ENCODE results near the gene BCDIN3D. TPM values are rescaled to one million over a fixed set of nuclear protein-coding genes. Genes with fewer than 3 reads are reported as not detected.
"Not testable (repeated sequence)": the region's sequence is repeated elsewhere in the genome, so short reads cannot be mapped to it uniquely, and the experiment has no call there.

The BCDIN3D gene
- total RNA-seq, 1 donor from 2014 or later, result 8.5 TPM

DNA sequence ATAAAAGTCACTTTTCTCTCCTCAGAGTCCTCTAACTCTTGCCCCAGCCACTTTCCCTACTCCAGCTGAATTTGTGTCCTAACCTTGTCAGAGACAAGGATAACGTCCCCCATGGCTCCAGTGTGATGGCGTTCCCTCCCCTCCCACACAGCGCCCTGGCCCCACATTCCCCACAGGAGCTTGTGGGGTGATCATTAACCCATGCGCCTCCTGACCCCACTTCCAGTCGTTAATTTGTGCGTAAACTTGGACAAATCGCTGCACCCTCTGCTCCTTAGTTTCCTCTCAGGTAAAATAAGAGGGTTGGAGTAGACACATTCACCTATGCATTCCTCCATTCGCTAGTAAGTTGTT, 22.9 kb upstream of the BCDIN3D start:
- Mint-ChIP-seq H3K27ac (no peak overlapping the region), H3K27me3 (peaks cover 6% of the 10 kb centered on the region), H3K36me3 (no peaks in the 10 kb centered on the region), H3K4me3 (no peak overlapping the region), H3K9me3 (no peaks in the 10 kb centered on the region), H3K4me1 (ENCODE audit: unreplicated experiment) (peaks cover 15% of the 10 kb centered on the region)
- TF ChIP-seq, protein P1, sequence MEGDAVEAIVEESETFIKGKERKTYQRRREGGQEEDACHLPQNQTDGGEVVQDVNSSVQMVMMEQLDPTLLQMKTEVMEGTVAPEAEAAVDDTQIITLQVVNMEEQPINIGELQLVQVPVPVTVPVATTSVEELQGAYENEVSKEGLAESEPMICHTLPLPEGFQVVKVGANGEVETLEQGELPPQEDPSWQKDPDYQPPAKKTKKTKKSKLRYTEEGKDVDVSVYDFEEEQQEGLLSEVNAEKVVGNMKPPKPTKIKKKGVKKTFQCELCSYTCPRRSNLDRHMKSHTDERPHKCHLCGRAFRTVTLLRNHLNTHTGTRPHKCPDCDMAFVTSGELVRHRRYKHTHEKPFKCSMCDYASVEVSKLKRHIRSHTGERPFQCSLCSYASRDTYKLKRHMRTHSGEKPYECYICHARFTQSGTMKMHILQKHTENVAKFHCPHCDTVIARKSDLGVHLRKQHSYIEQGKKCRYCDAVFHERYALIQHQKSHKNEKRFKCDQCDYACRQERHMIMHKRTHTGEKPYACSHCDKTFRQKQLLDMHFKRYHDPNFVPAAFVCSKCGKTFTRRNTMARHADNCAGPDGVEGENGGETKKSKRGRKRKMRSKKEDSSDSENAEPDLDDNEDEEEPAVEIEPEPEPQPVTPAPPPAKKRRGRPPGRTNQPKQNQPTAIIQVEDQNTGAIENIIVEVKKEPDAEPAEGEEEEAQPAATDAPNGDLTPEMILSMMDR (conservative IDR thresholded peaks at IDR 0.05), result no peak
- no peak for DNase-seq (ENCODE audit: extremely low spot score, unreplicated experiment)

DNA sequence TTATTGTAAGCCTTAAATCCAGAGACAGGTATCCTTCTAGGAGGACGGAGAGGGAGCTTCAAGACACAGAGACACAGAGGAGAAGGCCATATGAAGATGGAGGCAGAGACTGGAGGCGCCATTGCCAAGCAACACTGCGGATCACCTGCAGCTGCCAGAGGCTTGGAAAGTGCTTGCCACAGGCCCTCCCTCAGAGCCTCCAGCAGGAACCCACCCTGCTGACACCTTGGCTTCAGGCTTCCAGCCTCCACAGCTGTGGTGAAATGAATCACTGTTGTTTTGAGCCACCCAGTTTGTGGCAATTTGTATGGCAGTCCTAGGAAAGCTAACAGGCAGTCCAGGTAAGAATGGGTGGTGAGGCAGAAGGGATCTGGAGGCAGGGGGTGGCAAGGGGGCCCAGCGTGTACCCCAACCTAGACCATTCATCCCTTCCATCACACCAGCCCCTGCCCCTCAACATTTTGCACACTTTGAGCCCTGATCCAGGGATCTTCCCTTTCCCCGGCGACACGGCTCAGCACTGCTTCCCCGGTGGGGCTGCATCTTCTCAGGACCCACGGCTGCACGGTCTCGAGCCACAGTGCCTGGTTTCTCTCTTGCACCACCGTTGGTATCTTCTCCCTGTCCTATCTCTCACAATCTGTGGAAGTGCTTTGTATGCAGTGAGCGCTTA, 22.3 kb upstream of the BCDIN3D start:
- Mint-ChIP-seq H3K4me1 (ENCODE audit: unreplicated experiment) (peaks cover 15% of the 10 kb centered on the region), H3K27me3 (peaks cover 6% of the 10 kb centered on the region), H3K9me3 (no peaks in the 10 kb centered on the region), H3K36me3 (no peaks in the 10 kb centered on the region), H3K4me3 (no peak overlapping the region), H3K27ac (no peak overlapping the region)
- TF ChIP-seq, protein P1 (conservative IDR thresholded peaks at IDR 0.05), result no peak
- DNase-seq (ENCODE audit: extremely low spot score, unreplicated experiment), result no peak

DNA sequence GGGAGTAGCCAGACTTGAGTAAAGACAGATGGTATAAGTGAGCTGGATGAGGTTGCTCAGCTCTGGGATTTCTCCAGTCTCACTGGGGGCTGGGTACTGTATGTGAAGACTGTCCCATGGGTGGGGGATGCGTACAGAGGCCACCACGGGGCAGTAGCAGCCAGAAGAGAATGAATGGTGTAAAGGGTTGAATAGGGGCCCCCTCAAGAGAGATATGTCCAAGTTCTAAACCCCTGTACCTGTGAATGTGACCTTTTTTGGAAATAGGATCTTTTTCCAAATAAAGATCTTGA, 21.8 kb upstream of the BCDIN3D start:
- H3K4me1 Mint-ChIP-seq (ENCODE audit: unreplicated experiment), result peaks cover 15% of the 10 kb centered on the region
- H3K36me3 Mint-ChIP-seq, result peaks cover 3% of the 10 kb centered on the region
- TF ChIP-seq, protein P1 (conservative IDR thresholded peaks at IDR 0.05), result no peak
- H3K27me3 Mint-ChIP-seq, result peaks cover 9% of the 10 kb centered on the region
- no peak for DNase-seq (ENCODE audit: extremely low spot score, unreplicated experiment)
- H3K27ac Mint-ChIP-seq, result no peak overlapping the region
- no peak overlapping the region for H3K4me3 Mint-ChIP-seq
- no peaks in the 10 kb centered on the region for H3K9me3 Mint-ChIP-seq

DNA sequence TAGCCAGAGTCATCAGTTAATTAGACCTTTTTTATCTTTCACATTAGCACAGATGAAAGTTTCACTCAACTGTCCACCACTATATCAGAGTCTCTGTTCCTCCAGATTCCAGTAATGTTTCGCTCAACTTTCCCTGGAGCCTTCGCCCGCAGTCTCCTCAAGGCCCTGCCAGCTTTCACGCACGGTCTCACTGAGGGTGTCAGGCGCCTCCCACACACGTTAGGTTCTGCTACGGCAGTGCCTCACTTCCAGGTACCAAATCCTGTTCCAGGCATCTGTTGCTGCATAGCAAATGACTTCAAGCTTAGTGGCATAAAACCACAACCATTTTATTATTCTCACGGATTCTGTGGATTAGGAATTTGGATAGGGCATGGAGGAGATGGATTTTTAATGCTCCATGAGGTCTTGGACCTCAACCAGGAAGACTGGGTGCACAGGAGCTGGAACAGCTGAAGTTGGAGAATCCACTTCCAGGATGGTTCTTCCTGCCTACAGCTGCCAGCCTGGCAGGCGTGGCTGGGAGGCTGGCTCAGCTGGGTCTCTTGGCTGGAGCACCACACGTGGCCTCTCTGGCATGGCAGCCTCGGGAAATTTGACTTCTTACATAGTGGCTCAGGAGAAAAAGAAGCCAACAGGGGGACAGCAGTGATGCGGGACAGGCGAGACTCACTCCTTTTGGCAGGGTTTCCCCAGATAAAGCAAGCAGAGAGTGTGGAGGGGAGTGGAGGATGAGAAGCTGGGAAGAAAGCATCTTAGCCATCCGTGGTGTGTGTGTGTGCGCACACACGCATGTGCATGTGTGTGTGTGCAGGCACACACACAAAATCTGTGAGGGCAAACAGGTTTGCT, 21.3 kb upstream of the BCDIN3D start:
- Mint-ChIP-seq H3K4me1 (ENCODE audit: unreplicated experiment) (peaks cover 13% of the 10 kb centered on the region), H3K9me3 (no peaks in the 10 kb centered on the region), H3K27me3 (peaks cover 10% of the 10 kb centered on the region), H3K27ac (no peak overlapping the region), H3K4me3 (no peak overlapping the region), H3K36me3 (peaks cover 4% of the 10 kb centered on the region)
- DNase-seq (ENCODE audit: extremely low spot score, unreplicated experiment), result no peak
- TF ChIP-seq, protein P1 (conservative IDR thresholded peaks at IDR 0.05), result no peak

DNA sequence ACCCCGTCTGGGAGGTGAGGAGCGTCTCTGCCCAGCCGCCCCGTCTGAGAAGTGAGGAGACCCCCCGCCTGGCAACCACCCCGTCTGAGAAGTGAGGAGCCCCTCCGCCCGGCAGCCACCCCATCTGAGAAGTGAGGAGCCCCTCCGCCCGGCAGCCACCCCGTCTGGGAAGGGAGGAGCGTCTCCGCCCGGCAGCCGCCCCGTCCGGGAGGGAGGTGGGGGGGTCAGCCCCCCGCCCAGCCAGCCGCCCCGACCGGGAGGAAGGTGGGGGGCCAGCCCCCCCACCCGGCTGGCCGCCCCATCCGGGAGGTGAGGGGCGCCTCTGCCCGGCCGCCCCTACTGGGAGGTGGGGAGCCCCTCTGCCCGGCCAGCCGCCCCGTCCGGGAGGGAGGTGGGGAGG, 18.0 kb upstream of the BCDIN3D start:
- H3K27ac Mint-ChIP-seq; H3K4me1 Mint-ChIP-seq (ENCODE audit: unreplicated experiment); H3K36me3 Mint-ChIP-seq; DNase-seq (ENCODE audit: extremely low spot score, unreplicated experiment); H3K4me3 Mint-ChIP-seq; H3K9me3 Mint-ChIP-seq: not testable (repeated sequence)
- peaks cover 29% of the 10 kb centered on the region for H3K27me3 Mint-ChIP-seq

DNA sequence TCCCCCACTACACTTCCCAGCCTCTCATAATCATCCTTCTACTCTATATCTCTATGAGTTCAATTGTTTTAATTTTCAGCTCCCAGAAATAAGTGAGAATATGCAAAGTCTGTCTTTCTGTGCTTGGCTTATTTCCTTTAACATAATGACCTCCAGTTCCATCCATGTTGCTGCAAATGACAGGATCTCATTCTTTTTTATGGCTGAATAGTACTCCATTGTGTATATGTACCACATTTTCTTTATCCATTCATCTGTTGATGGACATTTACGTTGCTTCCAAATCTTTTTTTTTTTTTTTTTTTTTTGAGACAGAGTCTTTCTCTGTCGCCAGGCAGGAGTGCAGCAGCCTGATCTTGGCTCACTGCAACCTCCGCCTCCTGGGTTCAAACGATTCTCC, 13.0 kb upstream of the BCDIN3D start:
- H3K9me3 Mint-ChIP-seq, H3K36me3 Mint-ChIP-seq: not testable (repeated sequence)

More for the DNA sequence above, 13.0 kb upstream of the BCDIN3D start:
- H3K4me3 Mint-ChIP-seq; H3K4me1 Mint-ChIP-seq (ENCODE audit: unreplicated experiment); DNase-seq (ENCODE audit: extremely low spot score, unreplicated experiment); H3K27ac Mint-ChIP-seq: not testable (repeated sequence)
- peaks cover 55% of the 10 kb centered on the region for H3K27me3 Mint-ChIP-seq

All from type B pancreatic cell (in vitro differentiated cells).